HG03575 (cell line): Measurements from ENCODE around the gene JHY.

Source experiments
- ATAC-seq: cut with Tn5 transposase; IDR thresholded peaks from one replicate; pipeline ENCODE4 v1.9.1; 2021; ENCODE audit not compliant: unreplicated experiment, insufficient number of reproducible peaks, low FRiP score; ENCODE audit errors: extremely low read depth

Gene JHY

GRCh38 chr11:122984186-122985011 is 101.8 kb downstream of the JHY start:
- ATAC-seq: no peak

- no peak for ATAC-seq
Observed at GRCh38 chr11:122995526-122995925, 113.0 kb downstream of the JHY start.

- no peak for ATAC-seq
Observed at GRCh38 chr11:122998727-122999366, 116.3 kb downstream of the JHY start.

GRCh38 chr11:123000721-123001120 is 118.2 kb downstream of the JHY start:
- ATAC-seq: no peak

- no peak for ATAC-seq
Observed at GRCh38 chr11:123006860-123007542, 124.4 kb downstream of the JHY start.
